Germinal center (tissue), 1 donor: ENCODE results near the gene SMIM1.
"Not testable (repeated sequence)": the region's sequence is repeated elsewhere in the genome, so short reads cannot be mapped to it uniquely, and the experiment has no call there.

Experiments
- DNase-seq: peaks from one replicate; pipeline ENCODE4 v3.0.0; 2012; ENCODE audit warnings: mixed read lengths, low spot score

SMIM1 gene

DNA sequence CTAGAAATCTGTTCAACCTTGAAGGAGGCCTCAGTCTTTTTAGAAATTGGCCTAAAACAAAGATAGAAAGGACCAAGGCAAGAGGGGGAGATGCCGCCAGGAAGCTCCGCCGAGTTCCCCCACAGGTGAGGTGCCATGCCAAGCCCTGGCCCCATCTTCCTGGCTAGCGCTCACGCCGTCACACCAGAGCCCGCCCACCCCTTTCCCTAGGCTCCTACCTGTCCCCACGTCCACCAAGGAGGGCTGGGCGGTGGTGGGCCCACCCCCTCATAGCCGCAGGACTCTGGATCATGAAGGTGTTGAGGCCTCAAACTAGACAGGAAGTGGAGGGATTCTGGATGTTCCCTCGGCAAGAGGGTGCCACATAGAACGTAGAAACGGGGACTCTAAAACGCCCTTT lies 35.8 kb upstream of the SMIM1 start:
- no peak for DNase-seq

DNA sequence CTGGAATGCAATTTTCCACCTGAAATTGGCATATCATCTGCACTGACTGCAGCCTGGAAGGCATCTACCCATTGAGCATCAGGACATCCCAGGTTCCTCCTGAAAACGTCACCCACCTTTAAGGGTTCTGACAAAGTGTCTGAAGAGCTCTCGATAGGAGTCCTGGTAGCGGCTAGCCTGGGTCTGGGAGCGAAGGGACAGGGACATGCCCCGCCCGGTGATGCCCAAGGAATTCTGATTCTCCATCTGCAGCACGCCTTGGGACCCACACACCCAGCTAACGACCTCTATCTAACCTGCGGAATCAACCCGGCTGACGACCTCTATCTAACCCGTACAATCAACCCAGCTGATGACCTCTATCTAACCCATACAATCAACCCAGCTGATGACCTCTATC lies 33.6 kb upstream of the SMIM1 start:
- no peak for DNase-seq

DNA sequence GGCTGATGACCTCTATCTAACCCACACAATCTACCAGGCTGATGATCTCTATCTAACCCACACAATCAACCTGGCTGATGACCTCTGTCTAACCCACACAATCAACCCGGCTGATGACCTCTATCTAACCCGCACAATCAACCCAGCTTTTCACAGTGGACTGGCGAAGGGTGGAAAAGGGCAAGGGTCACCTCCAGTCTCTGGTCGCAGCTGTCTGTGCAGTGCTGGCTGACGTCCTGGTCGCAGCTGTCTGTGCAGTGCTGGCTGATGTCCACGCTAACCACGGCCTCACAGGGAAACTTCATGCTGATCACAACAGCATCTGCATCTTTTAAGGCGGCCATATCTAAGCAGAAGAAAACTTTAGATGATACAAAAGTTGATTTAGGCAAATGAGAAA lies 32.5 kb upstream of the SMIM1 start:
- DNase-seq, result no peak

DNA sequence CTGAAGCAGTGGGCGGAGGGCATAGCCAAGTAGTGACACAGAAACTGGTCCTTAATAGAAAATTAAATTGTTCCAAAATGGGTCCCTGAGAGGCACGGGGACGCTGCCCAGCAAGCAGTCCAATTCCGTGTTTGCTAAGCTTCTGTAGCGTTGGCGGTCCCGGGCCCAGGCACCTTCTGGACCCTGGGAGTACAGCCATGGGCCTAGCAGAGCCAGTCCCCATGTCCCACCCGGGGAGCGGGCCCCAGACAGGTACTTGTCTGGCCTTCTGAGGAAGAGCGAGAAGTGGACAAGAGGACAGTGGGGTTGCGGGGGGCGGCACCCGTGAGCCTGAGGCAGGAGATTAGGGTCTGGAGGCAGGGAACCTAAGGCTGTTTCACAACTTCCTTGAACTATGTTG lies 31.8 kb upstream of the SMIM1 start:
- DNase-seq, result no peak

DNA sequence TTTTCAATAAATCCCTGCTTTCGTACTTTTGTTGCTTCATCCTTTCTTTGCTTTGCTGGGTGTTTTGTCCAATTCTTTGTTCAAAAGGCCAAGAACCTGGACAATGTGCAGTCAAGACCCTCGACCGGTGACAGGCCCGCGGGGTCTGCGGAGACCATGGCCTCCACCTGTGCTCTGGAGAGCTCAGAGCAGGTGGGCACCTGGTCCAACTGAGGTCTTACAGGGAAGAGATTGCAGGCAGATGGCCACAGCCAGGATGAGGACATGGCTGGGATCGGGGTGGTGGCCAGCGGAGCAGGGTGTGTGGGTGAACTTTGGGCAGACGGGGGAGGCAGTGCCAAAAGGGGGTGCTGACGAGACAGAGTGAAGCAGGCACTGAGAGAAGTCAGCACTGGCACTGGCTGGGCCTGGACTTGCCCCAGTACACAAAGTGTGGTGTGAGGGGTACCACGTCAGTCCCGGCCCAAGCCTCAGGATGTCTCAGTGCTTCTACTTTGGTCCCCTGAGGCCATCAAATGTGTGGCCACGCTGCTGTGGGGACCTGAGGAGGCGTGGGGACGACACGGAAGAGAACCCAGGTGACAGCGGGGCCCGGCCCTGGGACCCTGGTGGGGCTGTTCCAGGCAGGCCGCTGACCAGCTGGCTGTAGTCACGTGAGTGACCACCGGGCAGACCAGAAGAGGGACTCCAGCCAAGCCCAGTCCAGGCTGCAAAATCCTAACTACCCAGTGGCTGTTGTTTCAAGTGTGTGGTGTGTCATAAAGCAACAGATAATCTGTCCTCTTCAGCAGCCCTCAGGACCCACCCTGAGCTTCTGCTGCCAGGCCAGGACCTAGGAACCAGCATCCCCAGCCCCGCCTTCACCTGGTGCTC lies 30.7 kb upstream of the SMIM1 start:
- no peak for DNase-seq

DNA sequence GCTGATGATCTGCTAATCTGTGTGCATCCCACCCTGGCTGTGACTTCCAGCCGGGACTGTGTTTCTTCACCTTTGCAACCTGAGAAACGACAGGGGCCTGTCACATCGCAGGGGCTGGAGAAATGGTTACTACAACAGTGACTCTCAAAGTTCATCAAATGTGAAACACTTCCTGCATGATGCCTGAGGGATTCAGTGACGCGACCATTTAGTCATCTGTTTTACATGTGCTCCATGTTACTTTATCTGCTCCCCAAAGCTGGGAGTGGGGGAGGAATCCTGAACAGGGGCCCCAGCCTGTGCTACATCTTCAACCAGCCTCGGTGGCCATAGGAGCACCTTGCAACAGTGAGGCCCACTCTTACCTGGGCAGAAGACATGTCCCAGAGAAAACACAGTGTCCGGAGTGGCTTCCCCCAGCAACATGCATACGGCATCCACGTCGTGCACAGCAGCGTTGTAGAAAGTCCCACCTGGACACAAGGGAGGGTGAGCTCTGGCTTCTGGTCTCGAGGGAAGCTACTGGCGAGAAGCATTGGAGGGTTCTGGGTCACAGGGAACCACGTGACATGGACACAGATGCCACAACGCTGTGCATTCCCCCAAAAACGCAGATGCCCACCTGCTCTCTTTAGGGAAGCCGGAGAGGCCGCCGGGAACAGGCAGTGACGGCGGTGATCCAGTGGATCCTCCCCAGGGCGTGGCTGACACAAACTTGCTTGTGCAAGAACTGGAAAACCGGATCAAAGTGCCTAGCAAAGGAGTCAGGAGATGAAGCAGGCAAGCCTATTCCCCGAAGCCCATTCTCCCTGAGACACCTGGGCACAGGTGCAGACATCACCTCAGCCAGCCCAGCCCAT lies 29.9 kb upstream of the SMIM1 start:
- DNase-seq, result no peak

DNA sequence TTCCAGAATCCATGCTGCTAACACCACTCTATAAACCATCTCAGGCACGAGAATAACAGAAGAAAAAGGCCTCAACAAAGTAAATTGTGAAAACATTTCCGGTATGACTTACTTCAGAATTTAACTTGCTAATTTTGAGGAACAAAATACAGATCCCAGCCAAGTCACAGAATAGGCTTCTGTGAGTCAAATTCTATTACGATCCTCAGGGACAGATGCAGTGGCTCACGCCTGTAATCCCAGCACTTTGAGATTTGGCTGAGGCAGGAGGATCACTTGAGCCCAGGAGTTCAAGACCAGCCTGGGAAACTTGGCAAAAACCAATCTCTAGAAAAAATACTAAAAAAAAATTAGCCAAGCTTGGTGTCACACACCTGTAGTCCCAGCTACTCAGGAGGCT lies 29.1 kb upstream of the SMIM1 start:
- DNase-seq, result no peak

DNA sequence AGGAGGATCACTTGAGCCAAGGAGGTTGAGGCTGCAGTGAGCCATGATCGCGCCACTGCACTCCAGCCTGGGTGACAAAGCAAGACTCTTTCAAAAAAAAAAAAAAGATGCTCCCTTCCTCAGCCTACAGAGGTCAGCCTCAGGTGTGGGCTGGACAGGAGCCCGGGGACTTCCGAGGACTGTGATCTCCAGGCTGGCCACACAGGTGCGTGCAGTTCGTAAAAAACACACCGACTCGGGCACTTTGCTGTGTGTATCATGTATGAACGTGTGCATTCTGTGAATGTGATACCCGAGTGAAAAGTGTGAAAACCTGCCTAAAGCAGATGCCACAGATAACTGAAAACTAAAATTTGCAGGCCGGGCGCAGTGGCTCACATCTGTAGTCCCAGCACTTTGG lies 28.7 kb upstream of the SMIM1 start:
- no peak for DNase-seq

DNA sequence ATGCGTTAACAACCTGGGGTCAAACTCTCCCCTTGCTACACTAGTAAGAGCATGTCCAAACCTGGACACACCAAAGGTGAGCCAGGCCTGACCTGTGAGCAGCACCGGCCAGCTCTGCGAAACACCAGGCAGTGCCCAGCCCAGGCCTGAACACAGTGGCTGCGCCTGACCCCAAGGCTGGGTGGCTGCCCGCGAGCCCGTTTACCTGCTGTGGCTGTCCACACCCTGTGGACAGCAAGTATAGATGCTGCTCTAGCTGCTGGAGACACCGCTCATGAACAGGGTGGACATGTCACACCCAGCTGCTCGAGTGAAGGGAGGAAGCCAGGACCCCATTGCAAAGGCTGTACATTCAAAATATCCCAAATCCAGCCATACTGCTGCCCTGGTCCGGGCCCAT lies 27.9 kb upstream of the SMIM1 start:
- no peak for DNase-seq

DNA sequence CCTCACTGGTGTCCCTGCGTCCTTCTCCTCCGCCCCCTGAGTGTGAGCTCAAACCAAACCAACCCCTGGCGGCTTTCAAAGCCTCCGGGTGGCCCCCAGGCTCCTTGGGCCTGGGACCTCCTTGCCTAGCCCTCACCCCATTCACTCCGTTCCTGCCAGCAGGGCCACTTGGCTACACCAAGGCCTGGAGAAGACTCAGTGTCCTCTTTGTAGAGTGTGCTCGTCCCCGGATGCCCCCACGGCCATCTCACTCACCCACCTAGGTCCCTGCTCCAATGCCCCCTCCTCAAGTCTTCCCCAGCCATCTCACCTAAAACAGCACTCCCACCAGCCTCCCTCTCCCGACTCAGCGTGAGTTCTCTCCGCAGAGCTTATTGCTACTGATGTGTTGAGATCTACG lies 27.5 kb upstream of the SMIM1 start:
- no peak for DNase-seq

DNA sequence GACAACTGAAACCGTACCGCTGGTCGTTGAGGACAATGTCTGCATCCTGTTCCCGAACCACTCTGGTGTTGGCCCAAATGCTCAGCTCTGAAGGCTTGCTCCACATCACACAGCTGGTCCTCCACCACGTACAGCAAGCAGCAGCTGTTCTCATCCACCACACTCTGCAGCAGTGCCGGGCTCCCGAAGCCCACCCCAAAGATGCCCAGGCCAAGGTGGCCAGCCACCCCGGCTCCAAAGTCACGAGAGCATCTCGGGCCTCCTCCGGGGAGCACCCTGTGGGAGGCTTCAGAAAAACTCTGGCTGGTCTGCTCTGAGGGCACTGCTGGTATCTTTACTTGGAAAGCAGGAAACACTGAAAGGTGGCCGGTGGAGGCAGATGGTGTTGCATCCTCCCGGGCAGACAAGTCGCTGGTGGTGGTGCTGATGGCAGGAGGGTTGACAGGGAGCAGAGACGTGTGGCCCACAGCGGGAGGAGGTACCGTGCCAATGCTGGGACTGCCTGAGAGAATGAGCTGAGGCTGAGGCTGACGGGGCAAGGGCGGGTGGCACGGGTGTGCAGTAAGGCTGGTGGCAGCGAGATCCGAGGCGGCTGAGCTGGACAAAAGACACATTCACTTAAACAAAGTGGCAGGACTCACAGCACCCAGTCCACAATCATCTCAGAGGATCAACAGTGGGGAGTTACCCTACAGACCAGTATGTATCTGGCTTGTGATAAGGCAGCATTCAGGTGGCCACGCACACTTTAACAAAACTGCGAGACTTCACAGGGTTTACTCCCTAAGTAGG lies 26.8 kb upstream of the SMIM1 start:
- DNase-seq, result no peak

DNA sequence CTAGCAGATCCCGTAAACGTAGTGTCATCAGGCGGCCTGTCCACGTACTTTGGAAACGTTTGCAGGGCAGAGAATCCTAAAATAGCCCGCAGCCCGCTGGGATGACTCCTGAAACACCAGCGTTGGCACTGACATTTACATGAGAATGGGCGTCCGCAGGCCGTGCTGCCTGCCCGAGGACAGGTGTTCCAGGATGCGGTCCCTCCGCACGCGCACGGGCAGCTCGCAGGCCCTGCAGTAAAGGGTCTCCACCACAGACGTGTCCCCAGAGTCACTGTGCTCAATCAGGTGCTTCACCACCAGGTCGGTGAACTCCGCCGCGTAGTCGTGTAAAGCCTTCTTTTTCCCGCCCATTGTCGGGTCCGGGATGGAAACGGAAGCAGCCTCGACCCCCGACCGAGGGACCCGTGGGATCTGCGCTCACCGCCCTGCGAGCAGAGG lies 26.1 kb upstream of the SMIM1 start:
- no peak for DNase-seq

DNA sequence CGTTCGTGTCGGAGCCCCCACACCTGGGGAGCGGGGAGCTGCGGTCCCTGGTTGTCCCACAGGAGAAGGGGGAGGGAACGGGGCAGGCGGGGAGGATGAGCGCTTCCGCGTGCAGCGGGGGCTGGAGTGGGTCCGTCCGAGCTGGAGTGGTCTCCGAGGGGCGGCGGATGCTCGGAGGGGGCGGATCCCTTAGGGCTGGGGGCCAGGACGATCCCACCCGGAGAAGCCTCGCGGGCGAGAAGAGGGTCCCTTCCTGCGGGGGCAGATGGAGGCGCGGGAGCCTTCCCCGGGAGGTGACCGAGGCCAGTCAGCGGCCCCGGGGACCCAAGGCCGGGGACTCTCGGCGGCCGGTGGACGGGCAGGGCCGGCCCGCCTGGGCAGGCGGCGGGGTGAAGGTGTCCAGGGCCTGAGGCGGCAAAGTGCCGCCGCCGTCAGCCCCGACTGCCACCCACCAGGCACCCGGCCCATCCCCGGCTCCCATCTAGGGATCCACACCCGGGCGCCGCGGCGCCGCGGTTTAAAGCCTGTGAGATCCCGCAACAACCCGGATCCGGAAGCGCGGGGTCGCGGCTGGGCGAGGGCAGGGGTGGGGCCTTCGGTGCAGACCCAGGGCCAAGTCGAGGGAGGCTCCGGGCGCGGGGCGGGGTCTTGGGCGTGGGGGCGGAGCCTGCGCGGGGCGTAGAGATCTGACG lies 25.6 kb upstream of the SMIM1 start:
- peak; percentile 93 for DNase-seq

DNA sequence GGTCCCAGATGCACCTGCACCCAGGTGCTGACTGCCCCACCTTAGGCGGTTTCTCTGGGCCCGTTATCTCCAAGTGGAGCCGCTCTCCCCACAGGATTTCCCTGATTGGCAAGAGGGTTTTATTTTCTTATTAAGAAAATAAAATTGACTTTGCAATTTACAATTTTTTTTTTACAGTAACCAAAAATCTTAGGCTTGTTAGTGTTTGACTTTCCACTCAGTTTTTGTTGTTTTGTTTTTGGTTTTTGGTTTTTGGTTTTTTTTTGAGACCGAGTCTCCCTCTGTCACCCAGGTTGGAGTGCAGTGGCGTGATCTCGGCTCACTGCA lies 25.1 kb upstream of the SMIM1 start:
- DNase-seq, result no peak

DNA sequence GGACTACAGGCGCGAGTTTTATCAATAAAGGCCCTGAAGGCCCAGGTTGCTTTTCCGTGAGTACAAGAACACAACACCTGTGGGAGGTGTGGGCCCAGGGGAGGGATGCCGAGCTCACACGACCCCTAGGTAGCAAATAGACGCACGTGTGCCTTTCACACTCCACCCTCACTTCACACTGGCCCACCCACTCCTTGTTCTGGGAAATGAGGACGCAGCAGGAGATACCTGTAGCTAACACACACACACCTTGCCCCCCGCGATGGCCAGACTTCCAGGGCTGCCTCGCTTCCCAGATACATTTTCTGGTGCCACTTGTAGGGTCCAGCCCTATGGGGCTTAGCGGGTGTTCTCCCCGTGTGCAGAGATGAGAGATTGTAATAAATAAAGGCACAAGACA lies 24.6 kb upstream of the SMIM1 start:
- no peak for DNase-seq

DNA sequence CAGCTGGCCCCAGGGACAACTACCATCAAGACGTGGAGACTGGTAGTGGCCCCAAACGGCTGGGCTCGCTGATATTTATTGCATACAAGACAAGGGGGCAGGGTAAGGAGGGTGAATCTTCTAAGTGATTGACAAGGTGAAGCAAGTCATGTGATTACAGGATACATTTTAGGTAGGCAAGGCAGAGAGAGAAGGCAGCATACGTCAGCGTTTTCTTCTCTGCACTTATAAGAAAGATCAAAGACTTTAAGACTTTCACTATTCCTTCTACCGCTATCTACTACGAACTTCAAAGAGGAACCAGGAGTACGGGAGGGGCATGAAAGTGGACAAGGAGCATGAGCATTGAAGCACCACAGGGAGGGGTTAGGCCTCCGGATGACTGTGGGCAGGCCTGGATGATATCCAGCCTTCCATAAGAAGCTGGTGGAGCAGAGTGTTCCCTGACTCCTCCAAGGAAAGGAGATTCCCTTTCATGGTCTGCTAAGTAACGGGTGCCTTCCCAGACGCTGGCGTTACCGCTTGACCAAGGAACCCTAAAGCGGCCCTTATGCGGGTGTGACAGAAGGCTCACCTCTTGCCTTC lies 24.1 kb upstream of the SMIM1 start:
- DNase-seq, result not testable (repeated sequence)

DNA sequence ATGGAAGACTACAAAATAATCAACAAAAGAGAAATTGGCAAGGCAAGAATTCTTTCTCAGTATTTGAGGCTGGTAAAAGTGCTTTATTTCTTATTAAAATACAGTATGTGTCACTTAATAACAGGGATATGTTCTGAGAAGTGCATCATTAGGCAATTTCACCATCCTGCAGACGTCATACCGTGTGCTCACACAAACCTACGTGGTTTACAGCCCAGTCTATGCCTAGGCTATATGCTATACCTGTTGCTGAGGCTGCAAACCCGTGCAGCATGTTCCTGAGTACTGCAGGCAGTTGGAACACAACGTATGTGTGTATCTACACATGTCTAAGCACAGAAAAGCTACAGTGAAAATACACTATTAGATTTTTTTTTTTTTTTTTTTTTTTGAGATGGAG lies 23.0 kb upstream of the SMIM1 start:
- no peak for DNase-seq

DNA sequence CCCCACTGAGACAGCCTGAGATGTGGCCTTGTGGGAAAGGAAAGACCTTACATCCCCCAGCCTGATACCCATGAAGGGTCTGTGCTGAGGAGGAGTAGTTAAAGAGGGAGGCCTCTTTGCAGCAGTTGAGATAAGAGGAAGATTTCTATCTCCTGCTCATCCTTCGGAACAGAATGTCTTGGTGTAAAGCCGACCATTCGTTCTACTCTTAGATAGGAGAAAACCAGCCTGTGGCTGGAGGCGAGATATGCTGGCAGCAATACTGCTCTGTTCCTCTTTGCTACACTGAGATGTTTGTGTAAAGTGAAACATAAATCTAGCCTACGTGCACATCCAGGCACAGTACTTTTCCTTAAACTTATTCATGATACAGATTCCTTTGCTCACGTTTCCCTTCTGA lies 21.8 kb upstream of the SMIM1 start:
- no peak for DNase-seq

DNA sequence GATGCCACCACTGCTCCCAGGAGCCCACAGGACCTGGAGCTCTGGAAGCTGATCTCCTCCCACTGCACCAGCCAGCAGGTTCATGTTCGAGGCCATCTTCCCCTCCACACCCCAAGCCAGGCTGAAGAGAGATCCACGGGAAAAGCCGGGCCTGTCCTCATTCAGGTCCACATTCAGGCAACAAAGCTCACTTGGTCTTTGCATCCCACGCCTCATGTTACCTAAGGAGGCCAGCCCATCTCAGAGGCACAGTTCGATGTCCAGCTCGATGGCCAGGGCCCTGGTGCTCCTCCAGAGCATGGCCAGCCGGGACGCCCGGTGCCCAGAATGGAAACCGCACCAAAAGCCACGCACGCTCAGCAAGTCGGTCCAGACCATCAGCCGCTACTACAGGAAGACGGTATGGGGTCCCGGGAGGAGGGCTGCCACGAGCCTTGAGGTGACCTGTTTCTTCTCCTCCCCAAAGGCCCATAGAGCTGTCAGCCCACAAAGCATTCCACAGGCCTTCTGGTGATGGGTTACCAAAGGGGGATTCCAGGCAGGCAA lies 20.1 kb upstream of the SMIM1 start, which contains the start of gene CCDC27:
CCDC27 (plus strand) TSS at position 51 of the 546 bp plus-strand sequence; CDS start at position 83, 32 bp downstream.
- DNase-seq, result no peak

DNA sequence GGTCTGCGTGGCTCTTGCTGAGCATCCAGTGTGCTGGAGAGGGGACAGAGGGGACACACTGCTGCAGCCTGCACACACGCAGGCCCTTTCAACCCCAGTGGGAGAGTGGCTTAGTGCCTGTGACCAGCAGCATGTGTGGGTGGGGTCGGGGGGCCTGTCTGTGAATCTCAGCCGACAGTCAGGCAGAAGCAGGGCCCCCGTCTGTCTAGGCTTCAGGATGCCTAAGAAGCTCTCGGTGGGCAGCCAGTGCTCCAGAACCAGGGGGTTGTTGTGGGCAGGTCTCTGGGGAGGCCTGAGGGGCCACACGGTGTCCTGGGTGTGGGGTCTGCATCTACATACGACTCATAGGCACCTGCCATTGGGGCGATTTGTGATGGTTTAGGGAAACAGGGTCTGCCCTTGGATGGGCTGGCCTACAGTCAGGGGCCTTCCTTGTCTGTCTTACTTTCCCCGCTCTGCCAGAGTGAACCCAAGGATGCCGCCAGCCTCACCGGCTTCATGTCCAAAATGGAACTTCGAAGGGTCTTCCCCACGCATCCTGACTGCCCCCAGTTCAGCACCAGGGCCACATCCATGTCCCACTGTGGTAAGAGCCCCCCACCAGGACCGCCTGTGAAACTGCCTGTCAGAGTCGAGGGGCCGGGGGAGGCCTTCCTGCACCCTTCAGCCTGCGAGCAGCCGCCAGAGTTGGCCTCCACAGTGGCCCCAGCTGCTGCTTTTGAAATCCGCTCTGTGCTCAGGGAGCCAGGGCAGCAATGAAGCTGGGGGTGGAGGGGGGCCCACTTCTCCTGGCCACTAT lies 18.7 kb upstream of the SMIM1 start:
- no peak for DNase-seq
